Spinal cord (tissue), 10 donors: Measurements from ENCODE around the gene SETD1B. TPM values are rescaled to one million over a fixed set of nuclear protein-coding genes. Genes with fewer than 3 reads are reported as not detected.
"Not testable (repeated sequence)": the region's sequence is repeated elsewhere in the genome, so short reads cannot be mapped to it uniquely, and the experiment has no call there.

Source experiments
- DNase-seq, 6 donors: peaks; one replicate each; pipeline versions ENCODE4 v3.0.0 to v3.0.0-alpha.2; 2013 to 2015; ENCODE audit warnings: low spot score in 6 of 6, low read depth in 4 of 6
- H3K27ac ChIP-seq: one replicate; pipeline ENCODE4 v1.5.1; 2013; ENCODE audit warnings: low read depth, low read length, control low read depth
- H3K27me3 ChIP-seq: one replicate; pipeline ENCODE4 v1.6.1; 2013; ENCODE audit warnings: low read length; ENCODE audit not compliant: control insufficient read depth, insufficient read depth
- H3K36me3 ChIP-seq: one replicate; pipeline ENCODE4 v1.6.1; 2013; ENCODE audit warnings: low read length; ENCODE audit not compliant: control insufficient read depth, insufficient read depth
- H3K4me1 ChIP-seq: one replicate; pipeline ENCODE4 v1.6.1; 2013; ENCODE audit warnings: low read length; ENCODE audit not compliant: control insufficient read depth, insufficient read depth
- H3K4me3 ChIP-seq: one replicate; pipeline ENCODE4 v1.5.1; 2013; ENCODE audit warnings: low read depth, low read length, control low read depth
- H3K9me3 ChIP-seq: one replicate; pipeline ENCODE4 v1.6.1; 2013; ENCODE audit warnings: low read length; ENCODE audit not compliant: control insufficient read depth, insufficient read depth
- WGBS: methylation state at CpG from one replicate; pipeline ENCODE4 v1.1.5; 2013; ENCODE audit warnings: missing lambda C conversion rate; ENCODE audit not compliant: insufficient coverage; 5-methylcytosine and 5-hydroxymethylcytosine counted together
- long read RNA-seq, 4 donors: transcript quantifications; one replicate each; lab custom pipeline, GENCODE V29; 2026
- polyA plus RNA-seq, 2 donors: library from polyadenylated mRNA; unstranded; fragments of 120-200 nt; gene quantifications; one replicate each; pipeline ENCODE4 v1.2.1, GENCODE V29; 2013; ENCODE audit not compliant: insufficient read length in 2 of 2
- total RNA-seq, 2 donors: library from RNA; depleted of rRNA in 1 of 2; stranded (reverse); fragments of 120-200 nt in 1 of 2; fragments of >200 nt in 1 of 2; gene quantifications; one replicate each; pipeline versions ENCODE4 v1.2.3 to v1.2.4, GENCODE V29; 2013 to 2014
- donor health status: healthy.

The SETD1B gene
- 1 to 10 TPM; 4.1 to 5.8 TPM for total RNA-seq
- 10 to 100 TPM; 17.6 to 19.0 TPM for polyA plus RNA-seq
- long read RNA-seq, donor 1 = 0 reads
- long read RNA-seq, donor 2 = 0 reads
- long read RNA-seq, donor 3 = 0 reads
- long read RNA-seq, donor 4 = 0 reads

- peak in 3 of 6 donors; percentile 22 to 87 (median 75) for DNase-seq
- H3K9me3 ChIP-seq = no peaks in the 10 kb centered on the region
- peaks cover 50% of the 10 kb centered on the region for H3K4me1 ChIP-seq
- H3K27ac ChIP-seq = peak within 1 kb of the TSS; percentile 99
- no peaks in the 10 kb centered on the region for H3K27me3 ChIP-seq
- H3K36me3 ChIP-seq = peaks cover 33% of the 10 kb centered on the region
- WGBS = under 1% methylated on average over 74 of the region's 74 CpGs
- H3K4me3 ChIP-seq = peak within 1 kb of the TSS; percentile 80
Observed at GRCh38 chr12:121803861-121804416, at the start of gene SETD1B. Gene SETD1B, plus strand, starts transcription at chr12:121804009. Its CDS starts 729 bp downstream, at chr12:121804738.

- no peak overlapping the region for H3K27ac ChIP-seq
- H3K36me3 ChIP-seq = peaks cover 42% of the 10 kb centered on the region
- no peaks in the 10 kb centered on the region for H3K27me3 ChIP-seq
- H3K9me3 ChIP-seq = no peaks in the 10 kb centered on the region
- H3K4me3 ChIP-seq = no peak overlapping the region
- peaks cover 25% of the 10 kb centered on the region for H3K4me1 ChIP-seq
- DNase-seq = no peak
- WGBS = 87% methylated on average over 11 of the region's 11 CpGs
Observed at GRCh38 chr12:121754836-121755235, 49.0 kb upstream of the SETD1B start.

GRCh38 chr12:121755591-121755990, 48.2 kb upstream of the SETD1B start:
- DNase-seq = no peak
- H3K27me3 ChIP-seq = no peaks in the 10 kb centered on the region
- H3K4me1 ChIP-seq = peaks cover 25% of the 10 kb centered on the region
- no peak overlapping the region for H3K4me3 ChIP-seq
- H3K36me3 ChIP-seq = peaks cover 39% of the 10 kb centered on the region
- no peak overlapping the region for H3K27ac ChIP-seq
- WGBS = 95% methylated on average over 2 of the region's 3 CpGs
- H3K9me3 ChIP-seq = no peaks in the 10 kb centered on the region

- WGBS = 93% methylated on average over 8 of the region's 22 CpGs
Observed at GRCh38 chr12:121758536-121758935, 45.3 kb upstream of the SETD1B start.

GRCh38 chr12:121762269-121762668, 41.5 kb upstream of the SETD1B start:
- no peak overlapping the region for H3K27ac ChIP-seq
- 56% methylated on average over 5 of the region's 6 CpGs for WGBS
- no peaks in the 10 kb centered on the region for H3K9me3 ChIP-seq
- no peak overlapping the region for H3K4me3 ChIP-seq
- no peaks in the 10 kb centered on the region for H3K27me3 ChIP-seq
- DNase-seq = no peak
- peaks cover 20% of the 10 kb centered on the region for H3K4me1 ChIP-seq
- H3K36me3 ChIP-seq = peaks cover 38% of the 10 kb centered on the region

More at GRCh38 chr12:121758536-121758935, 45.3 kb upstream of the SETD1B start:
- not testable (repeated sequence) for H3K27ac ChIP-seq, H3K4me3 ChIP-seq, DNase-seq, H3K27me3 ChIP-seq, H3K9me3 ChIP-seq
- Histone ChIP-seq H3K36me3 (peaks cover 35% of the 10 kb centered on the region), H3K4me1 (peaks cover 20% of the 10 kb centered on the region)

- H3K4me1 ChIP-seq = peaks cover 35% of the 10 kb centered on the region
- H3K9me3 ChIP-seq = no peaks in the 10 kb centered on the region
- no peak for DNase-seq
- H3K27me3 ChIP-seq = no peaks in the 10 kb centered on the region
- H3K36me3 ChIP-seq = peaks cover 27% of the 10 kb centered on the region
- no peak overlapping the region for H3K4me3 ChIP-seq
- no peak overlapping the region for H3K27ac ChIP-seq
- 90% methylated on average over 1 of the region's 3 CpGs for WGBS
Observed at GRCh38 chr12:121764808-121765207, 39.0 kb upstream of the SETD1B start.

- Histone ChIP-seq H3K4me1 (peaks cover 40% of the 10 kb centered on the region), H3K27ac (no peak overlapping the region)
Observed at GRCh38 chr12:121765573-121765972, 38.2 kb upstream of the SETD1B start.

GRCh38 chr12:121766290-121767039, 37.3 kb upstream of the SETD1B start:
- DNase-seq = no peak
- H3K36me3 ChIP-seq = peaks cover 28% of the 10 kb centered on the region
- no peak overlapping the region for H3K4me3 ChIP-seq
- no peaks in the 10 kb centered on the region for H3K9me3 ChIP-seq
- peaks cover 43% of the 10 kb centered on the region for H3K4me1 ChIP-seq
- H3K27ac ChIP-seq = no peak overlapping the region
- H3K27me3 ChIP-seq = no peaks in the 10 kb centered on the region
- 85% methylated on average over 5 of the region's 5 CpGs for WGBS

More at GRCh38 chr12:121765573-121765972, 38.2 kb upstream of the SETD1B start:
- no peaks in the 10 kb centered on the region for H3K27me3 ChIP-seq
- 71% methylated on average over 1 of the region's 5 CpGs for WGBS
- H3K4me3 ChIP-seq = no peak overlapping the region
- no peaks in the 10 kb centered on the region for H3K9me3 ChIP-seq
- peaks cover 28% of the 10 kb centered on the region for H3K36me3 ChIP-seq
- DNase-seq = no peak

- 14% methylated on average over 9 of the region's 10 CpGs for WGBS
- peaks cover 43% of the 10 kb centered on the region for H3K4me1 ChIP-seq
- no peak overlapping the region for H3K4me3 ChIP-seq
- peak overlapping the region; percentile 54 for H3K27ac ChIP-seq
- DNase-seq = peak; percentile 62 to 96 (median 76)
- peaks cover 23% of the 10 kb centered on the region for H3K36me3 ChIP-seq
- H3K27me3 ChIP-seq = no peaks in the 10 kb centered on the region
- H3K9me3 ChIP-seq = no peaks in the 10 kb centered on the region
Observed at GRCh38 chr12:121767525-121768016, 36.2 kb upstream of the SETD1B start.
